Stimulated activated CD4-positive, alpha-beta T cell treated with anti-CD3 and anti-CD28 coated beads, Interleukin-15, amount 100 ng/mL, for 24 hours (primary cell): ENCODE results near the gene PAX8.
A peak's percentile ranks its signal among the peaks of the same experiment; 100 is the strongest.
"Not testable (repeated sequence)": the region's sequence is repeated elsewhere in the genome, so short reads cannot be mapped to it uniquely, and the experiment has no call there.

ENCODE experiments used
- DNase-seq: peaks from one replicate; pipeline ENCODE4 v3.0.0-alpha.2; 2020

Gene PAX8

DNA sequence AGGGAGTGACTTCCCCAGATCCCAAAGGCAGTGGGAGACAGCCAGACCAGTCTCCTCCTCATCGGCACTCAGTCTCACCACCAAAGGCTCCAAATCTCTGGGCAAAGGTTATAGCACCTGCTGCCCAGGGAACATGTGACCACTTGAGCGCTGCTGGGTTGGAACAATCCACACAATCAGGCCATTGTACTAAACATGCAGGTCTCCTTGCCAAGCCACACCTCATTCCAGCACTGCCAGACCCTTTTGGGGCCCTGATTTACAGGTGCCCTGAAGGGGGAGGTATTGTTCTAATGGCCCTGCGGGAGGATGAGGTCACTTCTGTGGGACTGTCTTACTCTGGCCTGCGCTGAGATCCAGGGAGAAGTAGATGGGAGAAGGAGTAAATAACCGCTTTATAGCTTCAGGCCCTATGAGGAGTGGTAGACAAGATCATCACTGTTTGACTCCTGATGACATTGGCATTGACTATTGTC is 10.0 kb upstream of the PAX8 start:
- not testable (repeated sequence) for DNase-seq

GRCh38 chr2:113288117-113288673 is 9.5 kb upstream of the PAX8 start:
- DNase-seq = not testable (repeated sequence)

DNA sequence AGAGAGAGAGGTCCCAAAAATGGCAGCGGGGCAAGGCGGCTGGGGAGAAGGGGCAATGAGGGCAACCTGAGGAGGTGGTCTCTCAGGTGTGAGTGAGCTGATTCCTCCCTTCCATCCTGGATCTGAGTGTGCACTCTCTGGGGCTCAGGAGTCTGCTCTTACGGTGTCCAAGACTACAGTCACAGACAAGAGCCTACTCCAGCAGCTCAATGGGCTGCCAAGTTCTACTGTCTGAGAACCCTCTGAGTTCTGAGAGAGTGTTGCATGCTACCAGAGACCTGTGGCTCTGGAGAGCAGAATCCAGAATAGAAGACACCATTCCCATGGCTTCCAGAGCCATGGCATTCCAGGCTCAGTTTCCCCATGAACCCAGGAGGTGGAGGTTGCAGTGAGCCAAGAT is 7.1 kb upstream of the PAX8 start:
- DNase-seq = no peak

- not testable (repeated sequence) for DNase-seq
Measured at GRCh38 chr2:113284999-113285398, 6.3 kb upstream of the PAX8 start.

GRCh38 chr2:113284476-113284875 is 5.8 kb upstream of the PAX8 start:
- no peak for DNase-seq

DNA sequence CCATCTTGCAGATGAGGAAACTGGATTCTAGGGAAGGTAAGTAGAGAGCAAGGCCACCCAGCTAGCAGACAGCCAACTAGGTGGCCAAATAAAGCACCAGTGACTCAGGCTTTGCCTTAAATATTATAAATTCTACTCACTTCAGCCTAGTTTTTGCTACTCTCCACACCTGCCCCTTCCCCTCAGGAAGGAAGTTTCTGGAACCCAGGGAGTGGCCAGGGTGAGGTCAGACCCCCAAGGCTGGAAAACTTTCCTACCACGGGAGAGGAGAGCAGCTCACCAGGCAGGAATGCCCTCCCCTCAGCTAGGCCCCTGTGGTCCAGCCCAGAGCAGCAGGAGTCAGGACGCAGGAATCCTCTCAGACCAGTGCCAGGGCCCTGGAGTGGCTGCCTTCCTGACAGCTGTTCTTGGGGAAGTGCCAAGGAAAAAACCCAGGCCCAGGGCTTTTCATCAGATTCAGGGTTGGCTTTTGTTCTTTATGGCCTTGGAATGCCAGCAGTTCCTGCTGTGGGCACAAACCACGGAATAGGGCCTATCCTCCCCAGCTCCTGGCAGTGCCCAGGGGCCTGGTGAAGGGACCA is 5.1 kb upstream of the PAX8 start:
- DNase-seq = no peak

DNA sequence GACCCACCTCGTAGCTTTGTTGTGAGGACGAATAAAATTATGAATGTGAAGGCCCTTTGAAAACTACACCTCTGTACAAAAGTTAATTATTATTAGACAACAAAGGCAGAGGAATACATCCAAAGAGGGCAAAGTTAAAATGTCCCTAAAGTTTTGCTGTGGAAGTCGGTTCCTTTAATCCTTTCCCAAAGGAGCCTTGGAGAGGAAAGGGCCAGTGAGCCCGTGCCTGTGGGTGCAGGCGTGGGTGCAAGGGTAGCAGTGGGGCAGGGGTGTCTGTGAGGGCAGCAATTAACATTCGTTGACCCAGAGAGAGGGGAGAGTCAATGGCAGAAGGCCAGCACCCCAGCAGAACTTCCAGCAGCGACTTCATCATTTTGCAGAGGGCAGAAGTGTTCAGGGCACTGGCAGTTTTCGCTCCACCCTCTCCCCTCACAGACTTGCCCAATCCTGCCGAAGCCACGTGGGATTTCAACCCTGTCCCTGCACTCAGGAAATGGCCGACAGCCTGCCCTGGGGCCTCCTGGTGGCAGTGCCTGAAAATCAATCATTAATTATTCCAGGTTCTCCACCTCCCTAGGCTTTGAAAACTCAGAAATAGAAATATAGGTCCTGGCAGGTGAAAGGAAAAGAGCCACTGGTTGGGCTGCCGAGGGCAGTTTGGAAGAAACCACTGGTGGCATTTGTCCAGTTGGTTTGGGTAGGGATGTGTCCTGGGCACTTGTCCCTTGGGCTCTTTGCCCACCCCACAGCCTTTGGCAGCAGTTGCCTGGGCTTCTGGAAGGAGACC is 4.2 kb upstream of the PAX8 start:
- DNase-seq = no peak

DNA sequence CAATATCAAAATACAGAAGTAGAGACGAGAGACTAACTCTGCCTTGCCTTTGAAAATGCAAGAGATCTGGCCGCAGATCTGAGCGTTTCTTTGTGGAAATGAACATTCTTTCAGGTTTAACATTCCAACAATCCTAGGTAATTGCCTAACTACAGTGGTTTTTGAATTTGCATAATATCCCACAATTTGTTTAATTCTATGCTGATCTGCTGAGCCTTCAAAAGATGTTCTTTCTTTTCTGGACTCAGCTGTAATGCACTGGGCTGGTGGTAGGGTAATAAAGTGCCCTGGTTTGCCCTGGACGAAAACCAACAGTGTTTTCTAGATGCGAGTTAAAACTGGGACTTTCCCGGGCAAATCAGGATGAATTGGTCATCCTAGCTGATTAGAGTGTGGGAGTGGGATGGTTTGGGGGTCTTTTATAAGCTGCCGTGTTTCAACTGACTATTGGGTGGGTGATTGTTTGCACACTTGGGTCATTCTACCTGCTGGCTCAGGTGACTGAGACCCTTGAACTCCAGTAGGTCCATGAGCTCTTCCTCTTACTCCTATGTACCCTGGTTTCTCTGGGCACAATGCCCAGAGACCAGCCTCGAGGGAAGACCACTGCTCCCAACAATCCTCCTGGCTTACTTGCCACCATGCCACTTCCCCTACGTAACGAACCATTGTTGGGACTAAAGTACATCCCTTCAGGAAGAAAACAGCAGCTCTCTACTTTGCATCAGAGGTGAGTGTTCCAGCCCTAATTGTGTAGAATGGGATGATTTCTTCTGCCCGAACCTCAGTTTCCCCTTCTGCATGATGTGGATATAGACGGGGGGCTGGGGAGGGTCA is 3.4 kb upstream of the PAX8 start:
- DNase-seq = no peak

GRCh38 chr2:113278073-113278741 is 514 bp downstream of the PAX8 start:
- DNase-seq = no peak

DNA sequence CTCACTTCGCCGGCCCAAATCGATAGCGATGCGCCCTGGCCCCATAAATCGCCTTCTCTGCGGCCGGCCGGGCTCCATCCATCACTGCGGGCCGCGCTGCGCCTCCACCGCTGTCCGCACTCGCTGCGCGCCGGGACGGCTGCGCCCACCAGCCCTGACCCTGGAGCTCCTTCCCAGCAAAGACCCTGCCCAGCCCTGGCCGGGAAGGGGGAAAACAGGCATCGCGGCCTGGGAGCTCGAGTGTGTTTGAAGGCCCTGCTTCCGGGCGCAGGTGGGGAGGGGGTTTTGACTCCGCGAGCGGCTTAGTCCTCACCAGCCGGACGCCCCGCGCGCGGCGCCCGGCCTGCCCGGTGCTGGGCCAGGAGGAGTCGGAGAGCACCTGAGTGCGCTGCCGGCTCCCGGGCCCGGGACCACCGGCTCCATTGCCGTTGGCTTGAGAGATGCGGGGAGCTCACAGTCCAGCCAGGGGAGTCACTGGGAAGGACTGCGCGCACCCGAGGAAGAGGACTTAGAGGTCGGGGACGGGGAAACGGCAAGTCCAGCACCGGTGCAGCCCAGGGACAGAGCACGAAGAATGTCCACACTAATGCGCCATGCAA is 1.1 kb downstream of the PAX8 start:
- peak; percentile 13 for DNase-seq

DNA sequence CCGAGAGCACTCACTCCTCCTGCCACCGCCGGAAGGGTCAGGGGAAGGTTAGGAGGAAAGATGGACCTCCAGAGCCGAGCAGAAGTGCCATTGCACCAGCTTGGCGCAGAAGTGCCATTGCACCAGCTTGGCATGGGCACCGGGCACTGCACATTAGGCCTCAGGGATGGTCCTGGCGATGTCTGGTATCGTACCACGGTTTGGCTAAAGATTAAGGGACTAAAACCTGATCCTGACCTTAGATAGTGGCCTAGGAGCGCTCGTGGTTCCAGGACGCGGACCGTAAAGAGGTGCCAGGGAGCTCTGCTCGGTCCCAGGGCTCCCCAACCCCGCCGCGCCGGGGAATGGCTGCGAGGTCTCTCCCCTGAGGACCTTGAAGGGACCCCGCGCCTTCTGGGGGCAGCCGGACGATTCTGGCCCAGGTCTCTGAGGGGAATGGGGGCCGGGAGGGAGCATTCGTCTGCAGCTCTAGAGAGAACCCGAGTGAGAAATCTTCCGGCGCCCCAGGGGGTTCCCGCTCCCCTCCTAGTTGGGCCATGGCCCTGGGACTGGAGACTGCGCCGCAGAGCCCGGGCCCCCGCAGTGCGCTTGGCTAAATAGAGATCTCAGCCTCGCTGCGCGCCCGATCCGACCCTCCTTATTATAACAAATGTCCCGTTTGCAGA is 1.8 kb downstream of the PAX8 start:
- peak; percentile 8 for DNase-seq

GRCh38 chr2:113276216-113276760 is 2.4 kb downstream of the PAX8 start:
- no peak for DNase-seq

DNA sequence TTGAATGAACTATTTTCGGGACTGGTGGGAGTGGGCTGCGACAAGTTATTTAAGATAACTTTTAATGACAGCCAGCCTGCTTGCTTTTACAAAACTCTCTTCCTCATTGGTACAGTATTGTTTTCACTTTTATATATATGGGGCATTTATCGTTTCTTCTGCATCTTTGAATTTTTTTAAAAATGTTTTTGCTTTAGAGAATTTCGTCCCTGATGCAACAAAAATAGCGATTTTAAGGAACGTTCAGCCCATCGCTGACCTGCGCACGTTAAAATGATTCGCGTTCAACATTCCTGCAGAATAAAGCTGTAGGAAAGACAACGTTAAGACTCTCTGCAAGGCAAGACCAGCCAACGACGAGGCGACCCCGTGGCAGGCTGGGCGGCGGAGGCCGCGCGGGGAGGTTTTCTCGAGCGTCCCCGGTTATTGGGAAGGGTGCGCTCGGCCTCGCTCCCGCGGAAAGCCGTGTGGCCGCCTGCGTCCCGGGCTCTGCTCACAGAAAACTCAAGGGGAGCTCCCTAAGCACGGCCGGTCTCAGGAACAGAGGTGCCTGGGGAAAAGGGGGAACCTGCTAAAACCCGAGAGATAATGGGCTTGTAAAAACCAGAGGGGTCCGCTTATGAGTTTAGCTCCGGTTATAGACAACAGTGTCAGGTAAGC is 3.0 kb downstream of the PAX8 start:
- no peak for DNase-seq

- no peak for DNase-seq
Measured at GRCh38 chr2:113274432-113274831, 4.3 kb downstream of the PAX8 start.

GRCh38 chr2:113273981-113274380 is 4.7 kb downstream of the PAX8 start:
- no peak for DNase-seq

DNA sequence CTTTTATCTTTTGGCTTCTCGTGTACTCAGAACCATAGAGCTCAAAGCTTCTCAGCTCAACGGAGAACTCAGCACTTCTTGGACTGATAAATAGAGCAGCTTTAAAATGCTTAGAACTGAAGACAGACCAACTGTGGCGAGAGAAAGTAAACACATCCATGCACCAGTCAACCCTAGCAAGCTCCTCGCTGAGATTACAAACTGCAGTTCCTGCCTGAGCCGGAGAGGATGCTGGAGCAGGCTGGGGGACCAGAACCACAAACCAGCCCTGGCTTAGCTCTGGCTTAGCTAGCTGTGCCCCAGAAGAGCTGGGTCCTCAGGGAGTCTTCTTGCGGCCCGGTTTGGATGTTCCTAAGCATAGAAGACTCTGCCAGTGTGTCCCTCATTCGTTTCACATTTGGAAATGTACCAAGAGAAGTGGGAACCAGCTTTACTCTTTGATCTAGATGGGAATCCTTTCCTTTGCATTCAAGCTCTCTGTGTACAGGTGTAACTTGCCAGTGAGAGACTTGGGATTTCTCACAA is 5.6 kb downstream of the PAX8 start:
- DNase-seq = no peak

DNA sequence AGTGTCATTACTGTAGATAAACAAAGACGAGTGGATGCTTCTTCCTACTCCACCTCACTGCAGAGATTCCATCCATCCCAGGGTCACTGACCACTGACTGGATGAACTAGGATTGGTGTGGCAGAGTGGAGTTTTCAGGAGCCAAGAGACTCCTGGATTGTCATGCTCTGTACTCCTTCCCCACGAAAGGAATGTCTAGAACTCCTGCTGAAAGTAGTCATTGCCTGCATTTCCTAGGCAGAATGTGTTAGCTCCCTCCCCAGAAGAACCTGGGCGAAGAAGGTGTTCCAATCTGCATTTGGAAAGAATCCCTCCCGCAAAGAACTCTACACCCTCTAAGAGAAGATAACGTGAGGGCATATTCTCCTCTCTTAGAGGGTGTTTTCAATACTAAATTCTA is 6.2 kb downstream of the PAX8 start:
- DNase-seq = no peak

DNA sequence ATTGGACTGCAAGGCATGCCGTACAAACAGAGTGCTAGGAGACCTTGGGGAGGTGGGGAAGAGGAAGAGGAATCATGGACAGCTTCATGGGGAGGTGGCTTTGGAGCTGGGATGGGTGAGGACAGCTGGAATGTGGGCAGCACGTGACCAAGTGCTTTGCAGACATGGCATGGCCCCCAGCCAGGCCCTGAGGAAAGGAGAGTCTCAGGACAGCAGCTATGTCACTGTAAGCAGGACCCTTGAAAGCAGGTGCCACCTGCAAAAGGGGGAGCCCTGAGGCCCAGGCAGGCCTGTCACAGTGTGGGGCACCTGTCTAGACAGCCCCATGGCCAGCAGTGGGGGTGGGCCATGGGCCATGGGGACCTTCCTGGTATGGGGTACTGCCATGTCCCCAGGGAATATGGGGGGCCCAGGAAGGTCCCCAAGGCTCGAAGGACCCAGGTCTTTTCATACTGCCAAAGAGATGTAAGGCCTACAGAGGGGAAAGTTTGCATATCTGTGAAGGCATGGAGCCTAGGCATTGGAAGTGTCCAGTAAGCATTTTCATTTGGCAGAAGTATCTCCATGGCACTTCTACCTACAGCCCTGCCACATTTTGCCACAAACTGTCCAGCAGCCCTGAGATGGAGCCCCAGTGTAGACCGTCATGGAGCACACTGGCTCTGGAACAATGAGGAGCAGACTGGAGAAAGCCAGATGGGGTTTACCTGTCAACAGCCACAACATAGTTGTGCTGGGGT is 9.9 kb downstream of the PAX8 start:
- DNase-seq = no peak

DNA sequence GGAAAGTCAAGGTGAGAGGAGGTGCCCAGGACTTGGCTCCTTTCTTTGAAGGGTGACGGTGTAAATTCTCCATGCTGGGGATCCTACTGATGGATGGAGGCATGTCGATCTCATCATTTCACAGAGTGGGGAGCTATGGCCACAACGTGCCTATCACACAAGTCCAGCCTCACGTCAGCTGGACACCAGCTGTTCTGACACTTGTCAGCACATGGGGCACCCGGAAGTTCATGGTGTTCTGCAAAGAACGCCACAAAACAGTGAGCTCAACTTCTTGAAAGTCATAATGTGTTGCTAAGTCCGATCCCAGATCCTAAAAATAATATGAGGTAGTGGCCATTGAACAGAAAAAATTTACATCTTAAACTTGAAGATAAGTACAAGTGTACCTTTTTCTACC is 12.3 kb downstream of the PAX8 start:
- no peak for DNase-seq
